Tibial artery (tissue), 4 donors: ENCODE measurements around the gene ILRUN.

ENCODE experiments used
- DNase-seq, 2 donors: peaks; one replicate each; pipeline ENCODE4 v3.0.0-alpha.2; 2019
- H3K27ac ChIP-seq, 2 donors: fragments of 200-600 bp; sonication (generic) in 1 of 2; 1 replicate in 1 of 2; 2 replicates in 1 of 2; pipeline ENCODE4 v1.5.1; 2018 to 2019; ENCODE audit warnings: mild to moderate bottlenecking in 1 of 2
- H3K27me3 ChIP-seq, 2 donors: fragments of 200-600 bp; sonication (generic) in 1 of 2; one replicate each; pipeline versions ENCODE4 v1.5.1 to v1.6.0; 2016 to 2019
- H3K36me3 ChIP-seq, 3 donors: fragments of 200-600 bp; sonication (generic) in 2 of 3; one replicate each; pipeline ENCODE4 v1.5.1; 2016 to 2019; ENCODE audit warnings: mild to moderate bottlenecking in 2 of 3
- H3K4me1 ChIP-seq, 4 donors: fragments of 200-600 bp; sonication (generic) in 2 of 4; 1 replicate in 3 of 4; 2 replicates in 1 of 4; pipeline ENCODE4 v1.5.1; 2016 to 2019
- H3K4me3 ChIP-seq, 2 donors: fragments of 200-600 bp; sonication (generic) in 1 of 2; 1 replicate in 1 of 2; 2 replicates in 1 of 2; pipeline ENCODE4 v1.5.1; 2018 to 2019; ENCODE audit warnings: mild to moderate bottlenecking in 2 of 2
- H3K9me3 ChIP-seq, 3 donors: fragments of 200-600 bp; sonication (generic) in 1 of 3; one replicate each; pipeline ENCODE4 v1.5.1; 2016 to 2019
- intact Hi-C: fragments of 100-400 bp; cut with DNase I; formaldehyde crosslinking; loops from one replicate; pipeline ENCODE4 v1.15.0; 2023; ENCODE audit warnings: low total_unique reads
- TF ChIP-seq, protein P1 (sequence below), 2 experiments: fragments of 200-600 bp in 1 of 2; fragments of 450-650 bp in 1 of 2; IDR thresholded peaks; one replicate each; pipeline ENCODE4 v1.5.1; 2017 to 2019; ENCODE audit warnings: antibody characterized with exemption in 2 of 2, mild to moderate bottlenecking in 1 of 2, moderate library complexity in 1 of 2

Gene ILRUN

DNA sequence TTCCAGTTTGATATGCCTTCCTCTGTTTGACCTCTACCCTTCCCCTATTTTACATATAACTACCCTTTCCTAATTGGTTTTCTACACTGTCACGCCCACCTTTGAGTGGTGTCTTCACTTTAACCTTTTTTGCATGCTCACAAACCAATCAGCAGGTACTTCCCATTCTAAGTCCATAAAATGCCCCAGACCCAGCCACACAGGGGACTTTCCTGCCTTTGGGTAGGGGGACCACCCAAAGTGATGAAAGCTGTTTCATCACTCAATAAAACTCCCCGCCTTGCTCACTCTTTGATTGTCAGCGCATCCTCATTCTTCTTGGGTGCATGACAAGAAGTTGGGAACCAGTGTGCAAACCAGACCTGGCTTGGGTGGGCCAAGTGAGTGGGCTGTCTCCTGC, 40.3 kb upstream of the ILRUN start:
- TF ChIP-seq, protein P1, sequence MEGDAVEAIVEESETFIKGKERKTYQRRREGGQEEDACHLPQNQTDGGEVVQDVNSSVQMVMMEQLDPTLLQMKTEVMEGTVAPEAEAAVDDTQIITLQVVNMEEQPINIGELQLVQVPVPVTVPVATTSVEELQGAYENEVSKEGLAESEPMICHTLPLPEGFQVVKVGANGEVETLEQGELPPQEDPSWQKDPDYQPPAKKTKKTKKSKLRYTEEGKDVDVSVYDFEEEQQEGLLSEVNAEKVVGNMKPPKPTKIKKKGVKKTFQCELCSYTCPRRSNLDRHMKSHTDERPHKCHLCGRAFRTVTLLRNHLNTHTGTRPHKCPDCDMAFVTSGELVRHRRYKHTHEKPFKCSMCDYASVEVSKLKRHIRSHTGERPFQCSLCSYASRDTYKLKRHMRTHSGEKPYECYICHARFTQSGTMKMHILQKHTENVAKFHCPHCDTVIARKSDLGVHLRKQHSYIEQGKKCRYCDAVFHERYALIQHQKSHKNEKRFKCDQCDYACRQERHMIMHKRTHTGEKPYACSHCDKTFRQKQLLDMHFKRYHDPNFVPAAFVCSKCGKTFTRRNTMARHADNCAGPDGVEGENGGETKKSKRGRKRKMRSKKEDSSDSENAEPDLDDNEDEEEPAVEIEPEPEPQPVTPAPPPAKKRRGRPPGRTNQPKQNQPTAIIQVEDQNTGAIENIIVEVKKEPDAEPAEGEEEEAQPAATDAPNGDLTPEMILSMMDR (IDR thresholded peaks at IDR 0.05), result no peak
- intact Hi-C loops, result no loop called here
- no peaks in the 10 kb centered on the region for H3K4me1 ChIP-seq
- no peaks in the 10 kb centered on the region for H3K36me3 ChIP-seq
- H3K9me3 ChIP-seq, result no peaks in the 10 kb centered on the region
- H3K27ac ChIP-seq, result no peak overlapping the region
- no peak for DNase-seq
- H3K4me3 ChIP-seq, result no peak overlapping the region
- no peaks in the 10 kb centered on the region for H3K27me3 ChIP-seq

DNA sequence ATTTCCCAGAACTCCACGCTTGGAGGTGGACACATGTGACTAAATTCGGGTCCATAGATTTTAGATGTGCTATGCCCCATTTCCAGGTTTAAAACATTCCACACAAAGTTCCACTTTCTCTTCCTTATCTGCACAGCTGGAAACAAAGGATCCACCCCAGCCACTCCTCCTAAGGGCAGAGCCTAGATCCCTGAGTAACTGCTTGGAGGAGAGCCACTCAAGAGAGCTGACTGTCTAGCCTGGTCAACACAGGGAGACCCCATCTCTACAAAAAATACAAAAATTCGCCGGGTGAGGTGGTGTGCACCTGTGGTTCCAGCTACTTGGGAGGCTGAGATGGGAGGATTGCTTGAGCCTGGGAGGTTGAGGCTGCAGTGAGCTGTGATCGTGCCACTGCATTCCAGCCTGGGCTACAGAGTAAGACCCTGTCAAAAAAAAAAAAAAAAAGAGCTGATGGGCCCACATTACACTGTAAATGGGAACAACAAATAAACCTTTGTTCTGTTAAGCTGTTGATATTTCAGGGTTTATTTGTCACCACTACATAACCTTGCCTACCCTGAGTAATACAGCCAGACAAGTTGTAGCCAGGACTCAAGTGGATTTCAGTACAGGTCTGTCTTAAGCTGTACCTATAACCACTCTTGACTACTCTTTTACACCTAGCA, 35.0 kb upstream of the ILRUN start:
- H3K4me3 ChIP-seq, result no peak overlapping the region
- TF ChIP-seq, protein P1 (IDR thresholded peaks at IDR 0.05), result no peak
- H3K27me3 ChIP-seq, result no peaks in the 10 kb centered on the region
- no peaks in the 10 kb centered on the region for H3K36me3 ChIP-seq
- no peaks in the 10 kb centered on the region for H3K9me3 ChIP-seq
- no peaks in the 10 kb centered on the region for H3K4me1 ChIP-seq
- DNase-seq, result no peak
- intact Hi-C loops, result no loop called here
- no peak overlapping the region for H3K27ac ChIP-seq

DNA sequence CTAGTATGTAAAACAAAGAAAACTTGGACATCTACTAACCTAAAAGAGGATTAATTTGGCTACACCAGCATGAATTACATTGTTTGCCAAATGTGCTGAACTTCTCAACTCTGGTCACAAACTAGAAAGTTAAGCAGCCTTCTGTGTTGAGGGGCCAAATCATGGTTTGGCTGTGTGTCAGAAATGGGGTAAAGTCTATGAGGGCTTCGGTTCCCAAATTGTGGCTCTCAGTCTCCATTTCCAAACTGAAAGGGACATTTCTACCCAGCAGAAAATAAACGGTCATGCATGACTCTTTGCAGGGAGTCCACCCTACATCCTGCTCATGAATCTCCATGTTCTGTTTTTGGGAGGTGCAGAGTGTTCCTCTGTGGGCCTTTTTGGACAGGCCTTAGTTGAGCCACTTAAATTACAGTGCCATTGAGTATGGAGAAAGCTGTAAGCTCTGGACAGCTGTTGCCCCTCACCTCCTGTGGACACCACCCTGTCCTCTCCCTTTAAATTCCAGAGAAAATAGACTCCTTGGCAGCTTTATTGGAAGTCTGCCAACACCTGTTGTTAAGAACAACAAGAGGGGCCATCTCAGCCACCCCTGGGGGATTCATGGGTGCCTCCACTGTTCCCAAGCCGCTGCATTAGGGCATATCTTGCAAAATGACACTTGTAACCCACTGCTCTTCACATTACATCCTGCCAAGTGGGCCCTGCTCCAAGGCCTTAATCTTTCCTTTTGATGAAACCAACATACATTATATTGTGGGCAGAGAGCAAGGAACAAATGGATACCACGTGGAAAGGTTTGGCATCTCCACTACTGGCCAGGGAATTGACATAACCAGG, 33.3 kb upstream of the ILRUN start:
- no peak overlapping the region for H3K4me3 ChIP-seq
- H3K9me3 ChIP-seq, result no peaks in the 10 kb centered on the region
- no peaks in the 10 kb centered on the region for H3K27me3 ChIP-seq
- H3K27ac ChIP-seq, result no peak overlapping the region
- no peaks in the 10 kb centered on the region for H3K36me3 ChIP-seq
- intact Hi-C loops, result no loop called here
- DNase-seq, result no peak
- TF ChIP-seq, protein P1 (IDR thresholded peaks at IDR 0.05), result no peak
- H3K4me1 ChIP-seq, result no peaks in the 10 kb centered on the region

DNA sequence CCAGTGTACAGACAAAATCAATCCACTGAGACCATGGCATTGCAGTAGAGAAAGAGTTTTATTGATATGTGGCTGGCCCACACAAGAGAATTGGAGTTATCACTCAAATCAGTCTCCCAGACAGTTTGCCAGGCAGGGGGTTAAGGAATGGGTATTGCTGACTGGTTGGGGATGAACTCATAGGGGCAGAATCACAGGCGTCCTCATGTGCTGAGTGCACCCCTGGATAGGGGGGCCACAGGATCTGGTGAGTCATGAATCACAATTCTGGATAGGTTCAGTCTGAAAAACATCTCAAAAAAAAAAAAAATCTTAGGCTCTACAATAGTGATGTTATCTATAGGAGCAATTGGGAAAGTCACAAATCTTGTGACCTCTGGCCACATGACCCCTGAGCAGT, 29.5 kb upstream of the ILRUN start:
- DNase-seq, result no peak
- no peaks in the 10 kb centered on the region for H3K36me3 ChIP-seq

DNA sequence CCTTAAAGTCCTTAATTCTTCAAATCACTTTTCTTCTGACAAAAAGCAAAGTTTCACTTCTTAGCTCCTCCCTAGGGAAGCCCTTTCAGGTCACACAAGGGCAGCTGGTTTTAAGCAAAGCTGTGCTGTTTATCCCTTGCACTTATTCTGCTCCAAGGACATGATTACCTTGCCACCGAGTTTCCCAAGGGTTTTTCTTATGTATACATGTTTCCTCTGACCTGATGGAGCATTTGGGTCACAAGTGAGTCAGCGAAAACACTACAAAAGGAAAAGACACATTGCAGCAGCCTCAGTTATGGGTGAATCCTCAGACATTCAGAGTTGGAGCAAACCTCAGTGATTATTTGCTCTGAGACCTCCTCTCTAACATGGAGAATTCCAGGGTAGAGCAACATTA, 26.6 kb upstream of the ILRUN start:
- intact Hi-C loops, result no loop called here
- Histone ChIP-seq H3K27me3 (no peaks in the 10 kb centered on the region), H3K4me1 (no peaks in the 10 kb centered on the region), H3K36me3 (no peaks in the 10 kb centered on the region), H3K27ac (no peak overlapping the region), H3K9me3 (no peaks in the 10 kb centered on the region), H3K4me3 (no peak overlapping the region)
- DNase-seq, result no peak
- TF ChIP-seq, protein P1 (IDR thresholded peaks at IDR 0.05), result no peak

More for the DNA sequence above, 29.5 kb upstream of the ILRUN start:
- intact Hi-C loops, result no loop called here
- Histone ChIP-seq H3K9me3 (no peaks in the 10 kb centered on the region), H3K4me3 (no peak overlapping the region), H3K27ac (no peak overlapping the region), H3K27me3 (no peaks in the 10 kb centered on the region), H3K4me1 (no peaks in the 10 kb centered on the region)
- TF ChIP-seq, protein P1 (IDR thresholded peaks at IDR 0.05), result no peak
